ENCODE results near the gene SLX4. TPM values are rescaled to one million over a fixed set of nuclear protein-coding genes. Genes with fewer than 3 reads are reported as not detected.

Gene SLX4
- total and polyA plus RNA-seq, 5 donors = 1.6 to 2.7 (median 2.1) TPM

DNA sequence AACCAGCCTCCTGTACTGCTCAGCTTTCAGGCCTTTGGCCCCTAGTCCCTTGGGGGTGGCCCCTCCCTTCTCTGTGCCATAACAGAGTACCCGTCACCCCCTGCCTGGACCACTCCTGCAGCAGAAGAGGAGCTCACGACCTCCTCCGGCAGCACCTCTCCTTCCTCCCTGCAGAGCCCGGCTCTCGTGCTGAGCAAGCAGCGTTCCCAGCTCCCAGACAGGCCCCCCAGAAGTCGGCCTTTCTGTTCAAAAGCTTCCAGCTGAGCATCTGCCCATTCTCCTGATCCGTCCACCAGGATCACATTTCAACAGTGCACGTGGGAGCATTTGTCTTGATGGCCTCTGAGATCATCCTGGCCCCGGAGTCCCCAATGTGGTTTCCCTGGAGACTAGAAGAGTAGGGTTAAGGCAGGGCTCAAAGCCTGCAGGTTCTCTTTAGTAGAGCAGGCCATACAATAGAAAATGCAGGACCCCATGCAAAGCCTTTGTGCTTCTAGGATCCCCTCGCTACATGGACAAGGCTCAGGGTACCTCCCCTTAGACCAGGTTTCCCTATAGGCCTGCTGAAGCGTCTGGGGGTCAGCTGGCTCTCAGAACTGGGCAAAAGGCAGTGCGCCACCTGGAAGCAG, 69.8 kb downstream of the SLX4 start:
- H3K4me3 ChIP-seq (ENCODE audit: low read length) = no peak overlapping the region
- 82% methylated on average over 13 of the region's 13 CpGs for WGBS
- ATAC-seq = no peak
- no peak overlapping the region for H3K27ac ChIP-seq (ENCODE audit: low read length)
- intact Hi-C loops (cut with DNase I) = no loop called here
- peaks cover 5% of the 10 kb centered on the region for H3K4me1 ChIP-seq (ENCODE audit: control insufficient read depth, insufficient read depth, low read length)
- H3K9me3 ChIP-seq (ENCODE audit: control insufficient read depth, low read length) = no peaks in the 10 kb centered on the region
- no peaks in the 10 kb centered on the region for H3K27me3 ChIP-seq (ENCODE audit: control insufficient read depth, insufficient read depth)
- no peak for DNase-seq

GRCh38 chr16:3538222-3538621, 73.2 kb downstream of the SLX4 start:
- no peaks in the 10 kb centered on the region for H3K9me3 ChIP-seq (ENCODE audit: control insufficient read depth, low read length)
- H3K27me3 ChIP-seq (ENCODE audit: control insufficient read depth, insufficient read depth) = no peaks in the 10 kb centered on the region
- ATAC-seq (no peak), DNase-seq (no peak)
- intact Hi-C loops (cut with DNase I) = no loop called here
- peaks cover 5% of the 10 kb centered on the region for H3K4me1 ChIP-seq (ENCODE audit: control insufficient read depth, insufficient read depth, low read length)
- H3K27ac ChIP-seq (ENCODE audit: low read length) = no peak overlapping the region
- WGBS = 78% methylated on average over 4 of the region's 4 CpGs
- no peak overlapping the region for H3K4me3 ChIP-seq (ENCODE audit: low read length)

GRCh38 chr16:3536851-3537250, 74.6 kb downstream of the SLX4 start:
- no peak for DNase-seq
- peak; percentile 38 to 40 for ATAC-seq
- Histone ChIP-seq H3K4me1 (ENCODE audit: control insufficient read depth, insufficient read depth, low read length) (peaks cover 3% of the 10 kb centered on the region), H3K9me3 (ENCODE audit: control insufficient read depth, low read length) (no peaks in the 10 kb centered on the region), H3K27me3 (ENCODE audit: control insufficient read depth, insufficient read depth) (no peaks in the 10 kb centered on the region), H3K27ac (ENCODE audit: low read length) (peak overlapping the region; percentile 68), H3K4me3 (ENCODE audit: low read length) (no peak overlapping the region)
- WGBS = 33% methylated on average over 4 of the region's 4 CpGs
- intact Hi-C loops (cut with DNase I) = no loop called here

- Histone ChIP-seq H3K27me3 (ENCODE audit: control insufficient read depth, insufficient read depth) (no peaks in the 10 kb centered on the region), H3K9me3 (ENCODE audit: control insufficient read depth, low read length) (no peaks in the 10 kb centered on the region), H3K4me1 (ENCODE audit: control insufficient read depth, insufficient read depth, low read length) (peaks cover 3% of the 10 kb centered on the region), H3K27ac (ENCODE audit: low read length) (no peak overlapping the region), H3K4me3 (ENCODE audit: low read length) (no peak overlapping the region)
- ATAC-seq (no peak), DNase-seq (no peak)
- 61% methylated on average over 3 of the region's 3 CpGs for WGBS
- intact Hi-C loops (cut with DNase I) = no loop called here
These were observed 75.1 kb downstream of the SLX4 start for GRCh38 chr16:3536271-3536731.

DNA sequence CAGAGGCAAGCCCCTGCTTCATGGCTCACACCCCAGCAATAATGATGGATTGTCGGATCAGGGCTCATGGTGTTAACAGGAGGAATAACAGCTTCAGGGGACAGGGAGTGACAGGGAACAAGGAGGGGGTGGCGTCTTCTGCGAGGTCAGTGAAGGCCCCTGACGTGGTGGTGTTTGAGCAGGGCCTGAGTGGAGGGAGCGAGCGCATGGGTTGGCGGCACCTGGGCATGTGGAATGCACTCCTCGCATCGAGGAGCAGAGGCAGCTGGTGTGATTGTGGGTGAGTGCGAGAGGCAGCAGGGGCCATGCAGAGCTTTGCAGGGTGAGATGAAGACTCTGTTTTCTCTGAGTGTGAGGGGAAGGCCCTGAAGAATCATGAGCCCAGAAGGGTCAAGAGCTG, 77.3 kb downstream of the SLX4 start:
- WGBS = 84% methylated on average over 10 of the region's 10 CpGs
- ATAC-seq = no peak

DNA sequence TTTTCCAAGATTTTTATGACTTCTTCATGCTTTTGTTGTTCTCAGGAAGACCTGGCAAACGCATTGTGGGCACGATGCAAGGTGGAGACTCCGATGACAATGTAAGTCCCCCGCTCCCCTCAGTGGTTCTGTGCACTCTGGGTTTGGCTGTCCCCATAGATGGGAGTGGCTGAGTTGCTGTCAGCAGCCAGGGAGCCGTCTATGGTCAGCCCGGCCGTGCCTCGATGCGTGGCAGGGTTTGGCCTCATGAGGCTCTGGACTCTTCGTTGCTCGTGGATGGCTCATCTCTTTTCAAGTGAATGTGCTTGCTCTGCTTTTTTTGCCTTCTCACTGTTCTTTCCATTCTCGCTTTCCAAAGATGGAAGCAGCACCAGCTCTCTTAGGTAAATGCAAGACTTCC, 78.7 kb downstream of the SLX4 start:
- WGBS = 91% methylated on average over 12 of the region's 12 CpGs
- no peaks in the 10 kb centered on the region for H3K9me3 ChIP-seq (ENCODE audit: control insufficient read depth, low read length)
- no peaks in the 10 kb centered on the region for H3K27me3 ChIP-seq (ENCODE audit: control insufficient read depth, insufficient read depth)
- DNase-seq (no peak), ATAC-seq (no peak)
- no peak overlapping the region for H3K4me3 ChIP-seq (ENCODE audit: low read length)
- peaks cover 3% of the 10 kb centered on the region for H3K4me1 ChIP-seq (ENCODE audit: control insufficient read depth, insufficient read depth, low read length)
- H3K27ac ChIP-seq (ENCODE audit: low read length) = no peak overlapping the region
- intact Hi-C loops (cut with DNase I) = no loop called here

More for the DNA sequence above, 77.3 kb downstream of the SLX4 start:
- H3K4me3 ChIP-seq (ENCODE audit: low read length) = no peak overlapping the region
- no peaks in the 10 kb centered on the region for H3K9me3 ChIP-seq (ENCODE audit: control insufficient read depth, low read length)
- intact Hi-C loops (cut with DNase I) = no loop called here
- no peak for DNase-seq
- H3K27ac ChIP-seq (ENCODE audit: low read length) = no peak overlapping the region
- peaks cover 3% of the 10 kb centered on the region for H3K4me1 ChIP-seq (ENCODE audit: control insufficient read depth, insufficient read depth, low read length)
- H3K27me3 ChIP-seq (ENCODE audit: control insufficient read depth, insufficient read depth) = no peaks in the 10 kb centered on the region

Other genes with a start within 250 kb of the SLX4 start
- 1 to 10 TPM; 5.9 to 9.0 (median 7.6) TPM for gene ZSCAN32, start 210.6 kb downstream of the SLX4 start, total RNA-seq
- gene ZSCAN32, start 210.6 kb downstream of the SLX4 start, polyA plus RNA-seq = 5.1 TPM
- gene ZNF174, start 210.4 kb downstream of the SLX4 start, total RNA-seq = 10 to 100 TPM in 3 of 4 donors, 1 to 10 TPM in 1; 8.9 to 13.5 (median 11.8) TPM
- 11.1 TPM for gene ZNF174, start 210.4 kb downstream of the SLX4 start, polyA plus RNA-seq
- 1 to 10 TPM; 2.0 to 3.5 (median 2.2) TPM for gene ZNF597, start 168.1 kb downstream of the SLX4 start, total RNA-seq
- 0.88 TPM for gene ZNF597, start 168.1 kb downstream of the SLX4 start, polyA plus RNA-seq
- 10 to 100 TPM; 40.7 to 51.5 (median 46.0) TPM for gene NAA60, start 167.9 kb downstream of the SLX4 start, total RNA-seq
- gene NAA60, start 167.9 kb downstream of the SLX4 start, polyA plus RNA-seq = 50.9 TPM
- not detected for gene C16orf90, start 116.1 kb downstream of the SLX4 start, total RNA-seq
- gene C16orf90, start 116.1 kb downstream of the SLX4 start, polyA plus RNA-seq = not detected
- 10 to 100 TPM; 16.8 to 22.2 (median 18.6) TPM for gene CLUAP1, start 110.6 kb downstream of the SLX4 start, total RNA-seq
- gene CLUAP1, start 110.6 kb downstream of the SLX4 start, polyA plus RNA-seq = 8.5 TPM
- 1 to 10 TPM in 2 of 4 donors, under 1 TPM in 2; 0.85 to 1.3 (median 1.0) TPM for gene NLRC3, start 34.2 kb downstream of the SLX4 start, total RNA-seq
- 0.68 TPM for gene NLRC3, start 34.2 kb downstream of the SLX4 start, polyA plus RNA-seq
- 10 to 100 TPM in 1 of 4 donors, 1 to 10 TPM in 3; 3.4 to 10.7 (median 6.1) TPM for gene DNASE1, start 43.1 kb upstream of the SLX4 start, total RNA-seq
- 8.1 TPM for gene DNASE1, start 43.1 kb upstream of the SLX4 start, polyA plus RNA-seq
- 100 to 1,000 TPM in 1 of 4 donors, 10 to 100 TPM in 3; 88.6 to 108 (median 96.7) TPM for gene TRAP1, start 105.9 kb upstream of the SLX4 start, total RNA-seq
- gene TRAP1, start 105.9 kb upstream of the SLX4 start, polyA plus RNA-seq = 71.0 TPM

Data from right cardiac atrium (tissue), 5 donors.